ENCODE data around the gene SLC43A3. TPM values are rescaled to one million over a fixed set of nuclear protein-coding genes. Genes with fewer than 3 reads are reported as not detected.

SLC43A3 gene
- total RNA-seq, 1 donor from 2014 or later, result 211 TPM

DNA sequence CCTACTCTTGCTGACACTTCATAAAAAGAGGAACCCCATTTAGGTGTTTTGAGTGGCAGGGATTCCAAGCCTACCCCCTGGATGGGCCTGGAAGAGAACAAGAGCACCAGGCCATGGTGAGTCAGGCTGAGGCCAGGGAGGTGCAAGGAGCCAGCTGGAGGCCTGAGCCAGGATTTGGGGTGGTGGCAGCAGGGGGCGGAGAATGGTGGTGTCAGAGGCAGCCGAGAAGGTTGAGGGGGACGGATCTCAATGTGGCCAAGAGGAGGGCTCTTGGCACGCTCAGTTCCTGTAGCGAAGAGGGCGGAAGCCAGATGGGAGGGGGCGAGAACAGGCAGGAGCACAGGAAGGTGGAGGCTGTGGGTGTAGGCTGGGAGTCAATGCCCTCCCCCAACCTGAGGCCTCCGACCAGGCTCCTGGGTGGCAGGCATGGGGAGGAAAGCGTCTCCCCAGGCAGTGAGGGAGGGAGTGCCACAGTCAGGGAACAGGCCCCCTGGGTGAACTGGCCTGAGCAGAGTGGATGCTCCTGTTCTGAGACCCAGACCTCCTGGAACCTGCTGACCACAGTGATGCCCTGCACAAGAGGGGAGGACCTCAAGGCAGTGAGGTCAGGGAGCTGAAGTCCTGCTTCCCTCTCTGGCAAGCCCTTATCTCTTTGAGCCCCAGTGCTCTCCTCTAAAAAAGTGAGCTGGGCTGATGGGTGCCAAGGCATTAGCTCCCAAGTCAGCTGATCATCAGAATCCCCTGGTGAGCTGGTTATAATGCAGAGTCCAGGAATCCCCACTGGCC, 47.3 kb upstream of the SLC43A3 start:
- no peak overlapping the region for H3K4me3 ChIP-seq
- H3K27me3 ChIP-seq, result peaks cover 6% of the 10 kb centered on the region
- peaks cover 4 to 10% of the 10 kb centered on the region in 2 donors for H3K4me1 ChIP-seq
- no peaks in the 10 kb centered on the region for H3K36me3 ChIP-seq
- H3K27ac ChIP-seq, result no peak overlapping the region
- H3K9me3 ChIP-seq, result no peaks in the 10 kb centered on the region
- intact Hi-C loops (cut with DNase I), result no loop called here
- no peak for DNase-seq (ENCODE audit: low spot score in 2 of 2)
- no peak for TF ChIP-seq CTCF (IDR thresholded peaks at IDR 0.05)

- no peak for TF ChIP-seq CTCF (IDR thresholded peaks at IDR 0.05)
- Histone ChIP-seq H3K27ac (no peak overlapping the region), H3K9me3 (no peaks in the 10 kb centered on the region), H3K4me3 (no peak overlapping the region), H3K4me1 (peaks cover 4 to 10% of the 10 kb centered on the region in 2 donors), H3K27me3 (peaks cover 6% of the 10 kb centered on the region), H3K36me3 (no peaks in the 10 kb centered on the region)
- DNase-seq (ENCODE audit: low spot score in 2 of 2), result no peak
- intact Hi-C loops (cut with DNase I), result no loop called here
Observed at GRCh38 chr11:57473285-57473841, 46.4 kb upstream of the SLC43A3 start.

DNA sequence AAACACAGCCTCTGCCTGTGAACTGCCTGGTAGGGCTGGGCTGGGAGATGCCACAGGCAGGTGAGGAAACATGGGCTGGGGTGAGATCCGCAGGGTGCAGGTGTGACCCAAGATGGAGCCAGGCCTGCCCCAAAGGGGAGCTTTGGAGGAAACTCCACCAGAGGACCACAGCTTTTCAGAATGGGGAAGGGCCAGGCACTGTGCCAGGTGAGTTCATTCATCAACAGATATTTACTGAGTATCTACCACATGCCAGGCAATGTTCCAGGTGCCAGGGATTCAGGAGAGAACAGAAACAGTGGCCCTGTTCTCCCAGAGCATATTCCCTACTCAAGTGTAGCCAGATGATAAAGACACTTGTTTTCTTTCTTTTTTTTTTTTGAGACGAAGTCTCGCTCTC, 44.6 kb upstream of the SLC43A3 start:
- Histone ChIP-seq H3K4me1 (peaks cover 4 to 10% of the 10 kb centered on the region in 2 donors), H3K27ac (no peak overlapping the region), H3K27me3 (peaks cover 5% of the 10 kb centered on the region), H3K36me3 (no peaks in the 10 kb centered on the region), H3K4me3 (no peak overlapping the region), H3K9me3 (no peaks in the 10 kb centered on the region)
- no peak for DNase-seq (ENCODE audit: low spot score in 2 of 2)
- TF ChIP-seq CTCF (IDR thresholded peaks at IDR 0.05), result no peak
- intact Hi-C loops (cut with DNase I), result no loop called here

GRCh38 chr11:57469268-57469667, 42.3 kb upstream of the SLC43A3 start:
- Histone ChIP-seq H3K27ac (no peak overlapping the region), H3K4me1 (no peaks in the 10 kb centered on the region), H3K9me3 (no peaks in the 10 kb centered on the region), H3K27me3 (no peaks in the 10 kb centered on the region), H3K36me3 (no peaks in the 10 kb centered on the region), H3K4me3 (no peak overlapping the region)
- no peak for DNase-seq (ENCODE audit: low spot score in 2 of 2)
- no peak for TF ChIP-seq CTCF (IDR thresholded peaks at IDR 0.05)
- intact Hi-C loops (cut with DNase I), result no loop called here

DNA sequence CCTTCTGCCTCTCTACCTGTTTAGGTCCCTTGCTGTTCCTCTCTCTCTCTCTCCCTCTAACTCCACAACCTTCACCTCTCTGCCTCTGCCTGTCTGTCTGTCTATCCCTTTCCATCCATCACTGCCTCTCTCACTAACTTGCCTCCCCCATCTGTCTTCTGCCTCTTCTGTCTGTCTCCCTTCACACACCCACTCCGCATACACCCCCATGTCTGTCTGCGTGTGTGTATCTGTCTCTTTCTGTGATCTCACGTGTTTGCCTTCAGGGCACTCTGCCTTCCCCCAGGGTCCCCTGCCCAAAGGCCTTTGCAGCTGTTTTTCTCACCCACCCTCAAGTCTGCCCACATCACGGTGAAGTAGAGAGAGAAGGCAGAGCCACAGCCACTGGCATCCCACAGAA, 41.4 kb upstream of the SLC43A3 start:
- Histone ChIP-seq H3K9me3 (no peaks in the 10 kb centered on the region), H3K4me1 (no peaks in the 10 kb centered on the region), H3K4me3 (no peak overlapping the region), H3K27me3 (no peaks in the 10 kb centered on the region), H3K36me3 (no peaks in the 10 kb centered on the region), H3K27ac (no peak overlapping the region)
- intact Hi-C loops (cut with DNase I), result no loop called here
- TF ChIP-seq CTCF (IDR thresholded peaks at IDR 0.05), result no peak
- no peak for DNase-seq (ENCODE audit: low spot score in 2 of 2)
